SK-N-SH (cell line): ENCODE measurements around the gene SH3GLB2.

Source experiments
- EP300 ChIP-seq, 2 experiments: IDR thresholded peaks; 2 replicates each; pipeline versions ENCODE4 v1.4.0 to v1.6.1; 2012; ENCODE audit warnings: borderline replicate concordance in 1 of 2, low read depth in 1 of 2, low read length in 1 of 2
- FOXM1 ChIP-seq: IDR thresholded peaks from 2 replicates; pipeline ENCODE4 v1.4.0; 2012; ENCODE audit warnings: low read depth, mild to moderate bottlenecking
- GABPA ChIP-seq: IDR thresholded peaks from 2 replicates; pipeline ENCODE4 v1.4.0; 2012; ENCODE audit warnings: low read depth, mild to moderate bottlenecking
- RAD21 ChIP-seq: IDR thresholded peaks from 2 replicates; pipeline ENCODE4 v1.6.1; 2012; ENCODE audit warnings: mild to moderate bottlenecking, low read length
- TEAD4 ChIP-seq: IDR thresholded peaks from 2 replicates; pipeline ENCODE4 v1.4.0; 2012; ENCODE audit warnings: mild to moderate bottlenecking, borderline replicate concordance; ENCODE audit not compliant: insufficient read depth
- TF ChIP-seq, protein P1 (sequence below): fragments of 200-600 bp; sonication (generic); IDR thresholded peaks from 2 replicates; pipeline ENCODE4 v1.6.1; 2017; ENCODE audit warnings: antibody characterized with exemption, mild to moderate bottlenecking, moderate library complexity
- TF ChIP-seq, protein P2 (sequence below): IDR thresholded peaks from 2 replicates; pipeline ENCODE4 v1.6.1; 2012; ENCODE audit warnings: mild to moderate bottlenecking, low read depth, low read length, moderate library complexity

DNA sequence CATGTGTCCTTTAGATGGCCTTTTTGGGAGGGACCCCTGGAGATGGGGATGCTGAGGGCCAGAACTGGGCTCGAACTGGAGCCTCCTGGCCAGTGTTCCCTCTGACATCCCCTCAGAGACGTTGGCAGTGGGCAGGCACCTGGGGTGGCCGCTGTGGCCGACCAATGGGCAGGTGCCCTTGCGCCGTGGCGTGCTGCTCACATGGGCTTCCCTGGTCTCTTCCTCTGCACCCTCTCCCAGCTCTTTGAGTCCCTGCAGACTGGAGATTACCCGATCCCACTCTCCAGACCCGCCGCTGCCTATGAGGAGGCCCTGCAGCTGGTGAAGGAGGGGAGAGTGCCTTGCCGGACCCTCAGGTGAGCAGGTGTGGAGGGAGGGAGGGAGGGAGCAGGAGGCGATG lies 32.9 kb upstream of the SH3GLB2 start:
- TF ChIP-seq TEAD4 (no peak), FOXM1 (no peak), EP300 (IDR thresholded peaks at IDR 0.05; ENCODE audit: borderline replicate concordance in 1 of 2, low read depth in 1 of 2, low read length in 1 of 2) (no peak), RAD21 (no peak), GABPA (no peak)
- TF ChIP-seq, protein P1, sequence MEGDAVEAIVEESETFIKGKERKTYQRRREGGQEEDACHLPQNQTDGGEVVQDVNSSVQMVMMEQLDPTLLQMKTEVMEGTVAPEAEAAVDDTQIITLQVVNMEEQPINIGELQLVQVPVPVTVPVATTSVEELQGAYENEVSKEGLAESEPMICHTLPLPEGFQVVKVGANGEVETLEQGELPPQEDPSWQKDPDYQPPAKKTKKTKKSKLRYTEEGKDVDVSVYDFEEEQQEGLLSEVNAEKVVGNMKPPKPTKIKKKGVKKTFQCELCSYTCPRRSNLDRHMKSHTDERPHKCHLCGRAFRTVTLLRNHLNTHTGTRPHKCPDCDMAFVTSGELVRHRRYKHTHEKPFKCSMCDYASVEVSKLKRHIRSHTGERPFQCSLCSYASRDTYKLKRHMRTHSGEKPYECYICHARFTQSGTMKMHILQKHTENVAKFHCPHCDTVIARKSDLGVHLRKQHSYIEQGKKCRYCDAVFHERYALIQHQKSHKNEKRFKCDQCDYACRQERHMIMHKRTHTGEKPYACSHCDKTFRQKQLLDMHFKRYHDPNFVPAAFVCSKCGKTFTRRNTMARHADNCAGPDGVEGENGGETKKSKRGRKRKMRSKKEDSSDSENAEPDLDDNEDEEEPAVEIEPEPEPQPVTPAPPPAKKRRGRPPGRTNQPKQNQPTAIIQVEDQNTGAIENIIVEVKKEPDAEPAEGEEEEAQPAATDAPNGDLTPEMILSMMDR = no peak
- TF ChIP-seq, protein P2, sequence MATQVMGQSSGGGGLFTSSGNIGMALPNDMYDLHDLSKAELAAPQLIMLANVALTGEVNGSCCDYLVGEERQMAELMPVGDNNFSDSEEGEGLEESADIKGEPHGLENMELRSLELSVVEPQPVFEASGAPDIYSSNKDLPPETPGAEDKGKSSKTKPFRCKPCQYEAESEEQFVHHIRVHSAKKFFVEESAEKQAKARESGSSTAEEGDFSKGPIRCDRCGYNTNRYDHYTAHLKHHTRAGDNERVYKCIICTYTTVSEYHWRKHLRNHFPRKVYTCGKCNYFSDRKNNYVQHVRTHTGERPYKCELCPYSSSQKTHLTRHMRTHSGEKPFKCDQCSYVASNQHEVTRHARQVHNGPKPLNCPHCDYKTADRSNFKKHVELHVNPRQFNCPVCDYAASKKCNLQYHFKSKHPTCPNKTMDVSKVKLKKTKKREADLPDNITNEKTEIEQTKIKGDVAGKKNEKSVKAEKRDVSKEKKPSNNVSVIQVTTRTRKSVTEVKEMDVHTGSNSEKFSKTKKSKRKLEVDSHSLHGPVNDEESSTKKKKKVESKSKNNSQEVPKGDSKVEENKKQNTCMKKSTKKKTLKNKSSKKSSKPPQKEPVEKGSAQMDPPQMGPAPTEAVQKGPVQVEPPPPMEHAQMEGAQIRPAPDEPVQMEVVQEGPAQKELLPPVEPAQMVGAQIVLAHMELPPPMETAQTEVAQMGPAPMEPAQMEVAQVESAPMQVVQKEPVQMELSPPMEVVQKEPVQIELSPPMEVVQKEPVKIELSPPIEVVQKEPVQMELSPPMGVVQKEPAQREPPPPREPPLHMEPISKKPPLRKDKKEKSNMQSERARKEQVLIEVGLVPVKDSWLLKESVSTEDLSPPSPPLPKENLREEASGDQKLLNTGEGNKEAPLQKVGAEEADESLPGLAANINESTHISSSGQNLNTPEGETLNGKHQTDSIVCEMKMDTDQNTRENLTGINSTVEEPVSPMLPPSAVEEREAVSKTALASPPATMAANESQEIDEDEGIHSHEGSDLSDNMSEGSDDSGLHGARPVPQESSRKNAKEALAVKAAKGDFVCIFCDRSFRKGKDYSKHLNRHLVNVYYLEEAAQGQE = no peak
